ENCODE results near the gene SPECC1.
"Not testable (repeated sequence)": the region's sequence is repeated elsewhere in the genome, so short reads cannot be mapped to it uniquely, and the experiment has no call there.

DNA sequence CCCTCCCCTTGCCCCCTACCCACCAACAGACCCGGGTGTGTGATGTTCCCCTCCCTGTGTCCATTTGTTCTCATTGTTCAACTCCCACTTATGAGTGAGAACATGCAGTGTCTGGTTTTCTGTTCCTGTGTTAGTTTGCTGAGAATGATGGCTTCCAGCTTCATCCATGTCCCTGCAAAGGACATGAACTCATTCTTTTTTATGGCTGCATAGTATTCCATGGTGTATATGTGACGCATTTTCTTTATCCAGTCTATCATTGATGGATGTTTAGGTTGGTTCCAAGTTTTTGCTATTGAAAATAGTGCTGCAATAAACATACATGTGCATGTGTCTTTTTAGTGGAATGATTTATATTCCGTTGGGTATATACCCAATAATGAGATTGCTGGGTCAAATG is 91.6 kb downstream of the SPECC1 start:
- not testable (repeated sequence) for TF ChIP-seq CTCF (conservative IDR thresholded peaks at IDR 0.05); EZH2 (IDR thresholded peaks at IDR 0.05; ENCODE audit: low read depth)

Measured in PC-9 (cell line).